Mucosa of descending colon (tissue), 3 donors: ENCODE measurements around the gene MICU1. TPM values are rescaled to one million over a fixed set of nuclear protein-coding genes. Genes with fewer than 3 reads are reported as not detected.

Experiments used
- ATAC-seq: fragments of 200-7000 bp; cut with Tn5 transposase; one replicate; pipeline ENCODE4 v1.9.1; 2020; ENCODE audit warnings: mild to moderate bottlenecking, moderate library complexity
- DNase-seq, 3 donors: peaks; one replicate each; pipeline ENCODE4 v3.0.0-alpha.2; 2020
- H3K36me3 ChIP-seq: fragments of 200-600 bp; one replicate; pipeline ENCODE4 v1.8.0; 2021; ENCODE audit warnings: low read depth, mild to moderate bottlenecking
- H3K4me1 ChIP-seq: fragments of 200-600 bp; one replicate; pipeline ENCODE4 v1.8.0; 2021; ENCODE audit warnings: low read depth, mild to moderate bottlenecking
- H3K4me3 ChIP-seq: fragments of 200-600 bp; one replicate; pipeline ENCODE4 v1.8.0; 2021; ENCODE audit warnings: mild to moderate bottlenecking
- H3K9me3 ChIP-seq: fragments of 200-600 bp; one replicate; pipeline ENCODE4 v1.8.0; 2021; ENCODE audit warnings: mild to moderate bottlenecking
- CTCF ChIP-seq: fragments of 200-600 bp; IDR thresholded peaks from one replicate; pipeline ENCODE4 v1.8.0; 2022; ENCODE audit warnings: antibody characterized with exemption, mild to moderate bottlenecking
- intact Hi-C, 2 donors: fragments of 100-400 bp; cut with DNase I in 1 of 2; cut with micrococcal nuclease in 1 of 2; formaldehyde crosslinking; loops; one replicate each; pipeline versions ENCODE4 v1.11.0 to v1.11.1; 2022; cut with DNase I, micrococcal nuclease
- total RNA-seq, 3 donors: library from RNA; stranded (reverse); fragmentation: NEBNext Ultra II Directional in 2 of 3; extraction: Animal tissue kit (Norgen Biotek cat#: 25700) in 2 of 3; gene quantifications; one replicate each; pipeline versions ENCODE4 v1.2.1 to v1.2.4, GENCODE V29; 2021 to 2023
- donor health status: DM: no; HTN: no; CAD: no; lungs with moderate emphysema.
- donor health status: DM: no; HTN: no; CAD: no.
- donor health status: DM: no; HTN: yes; CAD: no.

The MICU1 gene
- total RNA-seq, 3 donors from 2014 or later, result 38.6 to 45.3 (median 45.0) TPM

GRCh38 chr10:72392571-72392970 lies 233.3 kb downstream of the MICU1 start:
- no peak for DNase-seq
- H3K4me3 ChIP-seq, result no peak overlapping the region
- no peaks in the 10 kb centered on the region for H3K9me3 ChIP-seq
- H3K36me3 ChIP-seq, result no peaks in the 10 kb centered on the region
- no peak for ATAC-seq
- intact Hi-C loops, result no loop called here
- no peak for TF ChIP-seq CTCF
- H3K4me1 ChIP-seq, result no peaks in the 10 kb centered on the region

- DNase-seq (no peak), ATAC-seq (no peak)
- Histone ChIP-seq H3K4me1 (no peaks in the 10 kb centered on the region), H3K36me3 (no peaks in the 10 kb centered on the region), H3K4me3 (no peak overlapping the region), H3K9me3 (no peaks in the 10 kb centered on the region)
- no peak for TF ChIP-seq CTCF
- intact Hi-C loops, result no loop called here
Observed at GRCh38 chr10:72390764-72391163, 235.1 kb downstream of the MICU1 start.

GRCh38 chr10:72389716-72390115 lies 236.2 kb downstream of the MICU1 start:
- intact Hi-C loops, result no loop called here
- no peak for DNase-seq
- Histone ChIP-seq H3K36me3 (no peaks in the 10 kb centered on the region), H3K4me3 (no peak overlapping the region), H3K9me3 (no peaks in the 10 kb centered on the region), H3K4me1 (no peaks in the 10 kb centered on the region)
- no peak for ATAC-seq
- no peak for TF ChIP-seq CTCF

- intact Hi-C loops, result no loop called here
- H3K4me3 ChIP-seq, result no peak overlapping the region
- H3K36me3 ChIP-seq, result no peaks in the 10 kb centered on the region
- no peak for ATAC-seq
- H3K9me3 ChIP-seq, result no peaks in the 10 kb centered on the region
- DNase-seq, result no peak
- no peak for TF ChIP-seq CTCF
- H3K4me1 ChIP-seq, result no peaks in the 10 kb centered on the region
Observed at GRCh38 chr10:72389014-72389413, 236.9 kb downstream of the MICU1 start.

- no peaks in the 10 kb centered on the region for H3K36me3 ChIP-seq
- H3K9me3 ChIP-seq, result no peaks in the 10 kb centered on the region
- intact Hi-C loops, result no loop called here
- DNase-seq (no peak), ATAC-seq (no peak)
- no peak for TF ChIP-seq CTCF
- H3K4me1 ChIP-seq, result no peaks in the 10 kb centered on the region
- H3K4me3 ChIP-seq, result no peak overlapping the region
Observed at GRCh38 chr10:72388062-72388461, 237.8 kb downstream of the MICU1 start.

- H3K36me3 ChIP-seq, result no peaks in the 10 kb centered on the region
- H3K9me3 ChIP-seq, result no peaks in the 10 kb centered on the region
- H3K4me1 ChIP-seq, result no peaks in the 10 kb centered on the region
- H3K4me3 ChIP-seq, result no peak overlapping the region
- no peak for TF ChIP-seq CTCF
- ATAC-seq (no peak), DNase-seq (no peak)
- intact Hi-C loops, result no loop called here
Observed at GRCh38 chr10:72386916-72387586, 238.8 kb downstream of the MICU1 start.
